ENCODE measurements around the gene DDHD1.

DNA sequence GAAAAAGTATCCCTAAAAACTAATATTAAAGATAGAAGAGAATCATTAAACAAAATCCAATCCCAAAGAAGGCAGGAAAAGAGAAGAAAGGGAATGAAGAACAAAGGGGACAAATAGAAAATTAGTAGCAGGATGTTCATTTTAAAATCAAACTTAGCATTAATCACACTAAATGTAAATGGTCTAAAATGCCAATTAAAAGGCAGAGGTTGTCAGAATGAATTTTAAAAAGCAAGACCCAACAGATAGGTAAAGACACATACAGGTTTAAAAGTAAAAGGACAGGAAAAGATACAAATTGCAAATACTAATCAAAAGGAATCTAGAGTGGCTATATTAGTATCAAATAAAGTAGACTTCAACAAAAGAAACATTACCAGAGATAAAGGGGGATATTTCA, 12.5 kb downstream of the DDHD1 start:
- TF ChIP-seq, protein P1, sequence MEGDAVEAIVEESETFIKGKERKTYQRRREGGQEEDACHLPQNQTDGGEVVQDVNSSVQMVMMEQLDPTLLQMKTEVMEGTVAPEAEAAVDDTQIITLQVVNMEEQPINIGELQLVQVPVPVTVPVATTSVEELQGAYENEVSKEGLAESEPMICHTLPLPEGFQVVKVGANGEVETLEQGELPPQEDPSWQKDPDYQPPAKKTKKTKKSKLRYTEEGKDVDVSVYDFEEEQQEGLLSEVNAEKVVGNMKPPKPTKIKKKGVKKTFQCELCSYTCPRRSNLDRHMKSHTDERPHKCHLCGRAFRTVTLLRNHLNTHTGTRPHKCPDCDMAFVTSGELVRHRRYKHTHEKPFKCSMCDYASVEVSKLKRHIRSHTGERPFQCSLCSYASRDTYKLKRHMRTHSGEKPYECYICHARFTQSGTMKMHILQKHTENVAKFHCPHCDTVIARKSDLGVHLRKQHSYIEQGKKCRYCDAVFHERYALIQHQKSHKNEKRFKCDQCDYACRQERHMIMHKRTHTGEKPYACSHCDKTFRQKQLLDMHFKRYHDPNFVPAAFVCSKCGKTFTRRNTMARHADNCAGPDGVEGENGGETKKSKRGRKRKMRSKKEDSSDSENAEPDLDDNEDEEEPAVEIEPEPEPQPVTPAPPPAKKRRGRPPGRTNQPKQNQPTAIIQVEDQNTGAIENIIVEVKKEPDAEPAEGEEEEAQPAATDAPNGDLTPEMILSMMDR (conservative IDR thresholded peaks at IDR 0.05; ENCODE audit: low read depth in 2 of 2) = no peak
- TF ChIP-seq EZH2 (IDR thresholded peaks at IDR 0.05; ENCODE audit: low read depth, unreplicated experiment) = no peak
- TF ChIP-seq POLR2AphosphoS5 (IDR thresholded peaks at IDR 0.05; ENCODE audit: low read depth) = no peak

All from GM23338 (cell line).